ENCODE results near the gene NMT1.
A peak's percentile ranks its signal among the peaks of the same experiment; 100 is the strongest.

DNA sequence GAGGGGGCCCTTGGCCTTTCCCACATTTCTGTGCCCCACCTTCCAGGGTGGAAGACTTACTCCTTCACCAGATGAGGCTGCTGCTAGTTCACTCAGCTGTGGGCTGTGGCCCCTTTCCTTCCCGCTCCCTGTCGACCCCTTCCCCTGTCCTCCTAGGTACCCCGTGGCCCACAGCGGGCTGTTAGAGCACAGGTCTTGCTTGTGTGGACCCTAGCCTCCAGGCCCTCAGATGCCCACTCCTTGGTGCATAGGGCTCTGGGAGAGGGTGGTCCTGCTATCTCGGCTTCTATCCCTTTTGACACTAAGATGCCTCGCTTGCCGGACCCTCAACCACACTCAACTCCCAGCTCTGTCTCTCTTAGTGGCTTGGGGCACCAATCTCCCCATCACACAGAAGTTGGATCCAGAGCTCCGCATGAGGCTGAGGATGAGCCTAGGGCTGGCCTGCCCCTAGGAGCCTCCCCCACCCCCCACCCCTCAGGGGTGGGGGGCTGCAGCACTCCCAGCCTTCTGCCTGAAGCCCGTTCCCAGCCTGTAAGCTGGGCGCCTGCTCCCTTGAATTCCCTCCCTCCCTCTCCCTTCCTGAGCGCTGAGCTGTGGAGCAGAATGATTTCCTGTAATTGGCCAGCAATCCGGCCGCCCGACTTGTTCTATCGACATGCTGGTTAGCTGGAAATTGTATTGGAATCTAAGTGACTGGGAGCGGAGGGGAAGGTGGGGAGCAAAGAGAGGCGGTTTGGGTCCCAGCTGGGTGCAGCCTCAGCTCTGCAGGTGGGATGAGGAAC lies 40.6 kb upstream of the NMT1 start:
- TF ChIP-seq REST (IDR thresholded peaks at IDR 0.05; ENCODE audit: unreplicated experiment), result no peak
- TF ChIP-seq, protein P1, sequence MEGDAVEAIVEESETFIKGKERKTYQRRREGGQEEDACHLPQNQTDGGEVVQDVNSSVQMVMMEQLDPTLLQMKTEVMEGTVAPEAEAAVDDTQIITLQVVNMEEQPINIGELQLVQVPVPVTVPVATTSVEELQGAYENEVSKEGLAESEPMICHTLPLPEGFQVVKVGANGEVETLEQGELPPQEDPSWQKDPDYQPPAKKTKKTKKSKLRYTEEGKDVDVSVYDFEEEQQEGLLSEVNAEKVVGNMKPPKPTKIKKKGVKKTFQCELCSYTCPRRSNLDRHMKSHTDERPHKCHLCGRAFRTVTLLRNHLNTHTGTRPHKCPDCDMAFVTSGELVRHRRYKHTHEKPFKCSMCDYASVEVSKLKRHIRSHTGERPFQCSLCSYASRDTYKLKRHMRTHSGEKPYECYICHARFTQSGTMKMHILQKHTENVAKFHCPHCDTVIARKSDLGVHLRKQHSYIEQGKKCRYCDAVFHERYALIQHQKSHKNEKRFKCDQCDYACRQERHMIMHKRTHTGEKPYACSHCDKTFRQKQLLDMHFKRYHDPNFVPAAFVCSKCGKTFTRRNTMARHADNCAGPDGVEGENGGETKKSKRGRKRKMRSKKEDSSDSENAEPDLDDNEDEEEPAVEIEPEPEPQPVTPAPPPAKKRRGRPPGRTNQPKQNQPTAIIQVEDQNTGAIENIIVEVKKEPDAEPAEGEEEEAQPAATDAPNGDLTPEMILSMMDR (conservative IDR thresholded peaks at IDR 0.05; ENCODE audit: low read depth in 2 of 2), result no peak
- TF ChIP-seq POLR2AphosphoS5 (IDR thresholded peaks at IDR 0.05; ENCODE audit: low read depth), result no peak
- TF ChIP-seq EZH2 (IDR thresholded peaks at IDR 0.05; ENCODE audit: low read depth, unreplicated experiment), result peak; percentile 12
- no peak for TF ChIP-seq EZH2phosphoT487 (IDR thresholded peaks at IDR 0.05; ENCODE audit: unreplicated experiment)
- TF ChIP-seq CREB1 (CRISPR knock-in tag; IDR thresholded peaks at IDR 0.05; ENCODE audit: low read depth), result no peak
- TF ChIP-seq STAT1 (IDR thresholded peaks at IDR 0.05; ENCODE audit: unreplicated experiment), result no peak
- TF ChIP-seq JUNB (IDR thresholded peaks at IDR 0.05; ENCODE audit: unreplicated experiment), result no peak
- TF ChIP-seq ZNF114 (CRISPR knock-in tag; IDR thresholded peaks at IDR 0.05), result no peak
- no peak for TF ChIP-seq ETS1 (IDR thresholded peaks at IDR 0.05)
